GM19099 (cell line): ENCODE results near the gene RIMBP3B.
"Not testable (repeated sequence)": the region's sequence is repeated elsewhere in the genome, so short reads cannot be mapped to it uniquely, and the experiment has no call there.

Source experiments
- POLR2A ChIP-seq: IDR thresholded peaks from 3 replicates; pipeline ENCODE4 v1.6.1; 2011; ENCODE audit warnings: low read depth; ENCODE audit not compliant: insufficient read length; ENCODE audit errors: extremely low read depth

Gene RIMBP3B, protein sequence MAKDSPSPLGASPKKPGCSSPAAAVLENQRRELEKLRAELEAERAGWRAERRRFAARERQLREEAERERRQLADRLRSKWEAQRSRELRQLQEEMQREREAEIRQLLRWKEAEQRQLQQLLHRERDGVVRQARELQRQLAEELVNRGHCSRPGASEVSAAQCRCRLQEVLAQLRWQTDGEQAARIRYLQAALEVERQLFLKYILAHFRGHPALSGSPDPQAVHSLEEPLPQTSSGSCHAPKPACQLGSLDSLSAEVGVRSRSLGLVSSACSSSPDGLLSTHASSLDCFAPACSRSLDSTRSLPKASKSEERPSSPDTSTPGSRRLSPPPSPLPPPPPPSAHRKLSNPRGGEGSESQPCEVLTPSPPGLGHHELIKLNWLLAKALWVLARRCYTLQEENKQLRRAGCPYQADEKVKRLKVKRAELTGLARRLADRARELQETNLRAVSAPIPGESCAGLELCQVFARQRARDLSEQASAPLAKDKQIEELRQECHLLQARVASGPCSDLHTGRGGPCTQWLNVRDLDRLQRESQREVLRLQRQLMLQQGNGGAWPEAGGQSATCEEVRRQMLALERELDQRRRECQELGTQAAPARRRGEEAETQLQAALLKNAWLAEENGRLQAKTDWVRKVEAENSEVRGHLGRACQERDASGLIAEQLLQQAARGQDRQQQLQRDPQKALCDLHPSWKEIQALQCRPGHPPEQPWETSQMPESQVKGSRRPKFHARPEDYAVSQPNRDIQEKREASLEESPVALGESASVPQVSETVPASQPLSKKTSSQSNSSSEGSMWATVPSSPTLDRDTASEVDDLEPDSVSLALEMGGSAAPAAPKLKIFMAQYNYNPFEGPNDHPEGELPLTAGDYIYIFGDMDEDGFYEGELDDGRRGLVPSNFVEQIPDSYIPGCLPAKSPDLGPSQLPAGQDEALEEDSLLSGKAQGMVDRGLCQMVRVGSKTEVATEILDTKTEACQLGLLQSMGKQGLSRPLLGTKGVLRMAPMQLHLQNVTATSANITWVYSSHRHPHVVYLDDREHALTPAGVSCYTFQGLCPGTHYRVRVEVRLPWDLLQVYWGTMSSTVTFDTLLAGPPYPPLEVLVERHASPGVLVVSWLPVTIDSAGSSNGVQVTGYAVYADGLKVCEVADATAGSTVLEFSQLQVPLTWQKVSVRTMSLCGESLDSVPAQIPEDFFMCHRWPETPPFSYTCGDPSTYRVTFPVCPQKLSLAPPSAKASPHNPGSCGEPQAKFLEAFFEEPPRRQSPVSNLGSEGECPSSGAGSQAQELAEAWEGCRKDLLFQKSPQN (N-terminal part only)

DNA sequence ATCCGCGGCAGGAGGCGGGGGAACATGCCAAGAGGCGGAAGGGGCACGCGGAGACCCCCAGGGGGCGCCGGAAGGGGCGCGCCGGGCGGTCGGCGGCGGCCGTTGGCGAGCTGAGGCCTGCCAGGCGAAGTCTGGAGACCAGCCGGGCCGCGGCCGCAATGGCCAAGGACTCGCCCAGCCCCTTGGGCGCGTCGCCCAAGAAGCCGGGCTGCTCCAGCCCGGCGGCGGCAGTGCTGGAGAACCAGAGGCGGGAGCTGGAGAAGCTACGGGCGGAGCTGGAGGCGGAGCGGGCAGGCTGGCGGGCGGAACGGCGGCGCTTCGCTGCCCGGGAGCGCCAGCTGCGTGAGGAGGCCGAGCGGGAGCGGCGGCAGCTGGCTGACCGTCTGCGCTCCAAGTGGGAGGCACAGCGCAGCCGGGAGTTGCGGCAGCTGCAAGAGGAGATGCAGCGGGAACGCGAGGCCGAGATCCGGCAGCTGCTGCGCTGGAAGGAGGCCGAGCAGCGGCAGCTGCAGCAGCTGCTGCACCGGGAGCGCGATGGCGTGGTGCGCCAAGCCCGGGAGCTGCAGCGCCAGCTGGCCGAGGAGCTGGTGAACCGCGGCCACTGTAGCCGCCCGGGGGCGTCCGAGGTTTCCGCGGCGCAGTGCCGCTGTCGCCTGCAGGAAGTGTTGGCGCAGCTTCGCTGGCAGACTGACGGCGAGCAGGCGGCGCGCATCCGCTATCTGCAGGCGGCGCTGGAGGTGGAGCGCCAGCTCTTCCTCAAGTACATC, at the start of gene RIMBP3B:
Gene RIMBP3B (plus strand): TSS at position 51 of the 767 bp plus-strand sequence. CDS start 108 bp downstream, at position 159.
- not testable (repeated sequence) for TF ChIP-seq POLR2A

- not testable (repeated sequence) for TF ChIP-seq POLR2A
These were observed 33.7 kb downstream of the RIMBP3B start, which contains the start of gene HIC2 for GRCh38 chr22:21417227-21417746. Gene HIC2, plus strand, starts transcription at chr22:21417371. Its CDS starts 25,461 bp downstream, at chr22:21442832.
